GM12878 (cell line): ENCODE results near the gene IRF6. TPM values are rescaled to one million over a fixed set of nuclear protein-coding genes. Genes with fewer than 3 reads are reported as not detected.

Source experiments
- CHD2 ChIP-seq: IDR thresholded peaks from 2 replicates; pipeline ENCODE4 v1.6.1; 2011; ENCODE audit warnings: low read depth, low read length, improper control_type of control experiment, borderline replicate concordance
- polyA plus RNA-seq, 11 experiments: library from polyadenylated mRNA; depleted of rRNA in 4 of 11; unstranded in 6 of 11; stranded (reverse) in 5 of 11; fragments of >200 nt; fragmentation: Nextera tagmentation in 4 of 11; fragmentation: Illumina TruSeq in 1 of 11; extraction: Ambion mirVana in 4 of 11; extraction: Trizol in 1 of 11; gene quantifications; 1 replicate in 1 of 11; 2 replicates in 10 of 11; pipeline versions ENCODE4 v1.2.1 to v1.2.3, GENCODE V29; 2011 to 2016; ENCODE audit warnings: inconsistent platforms in 2 of 11, missing spikeins in 2 of 11, low read depth in 1 of 11
- total RNA-seq, 4 experiments: library from RNA; depleted of rRNA in 3 of 4; stranded (reverse); fragments of >200 nt in 3 of 4; fragmentation: Illumina TruSeq in 1 of 4; extraction: Trizol in 1 of 4; gene quantifications; 2 replicates each; pipeline versions ENCODE4 v1.2.1 to v1.2.3, GENCODE V29; 2013 to 2021
- TF ChIP-seq, protein P1 (sequence below): fragments of 450-650 bp; IDR thresholded peaks from 2 replicates; pipeline ENCODE4 v1.6.1; 2017; ENCODE audit warnings: mild to moderate bottlenecking, low read depth, inconsistent platforms; ENCODE audit not compliant: poor library complexity, severe bottlenecking
- TF ChIP-seq, protein P2 (sequence below): fragments of 450-650 bp; formaldehyde crosslinking; IDR thresholded peaks from 2 replicates; pipeline ENCODE4 v1.5.0; 2022; ENCODE audit warnings: mild to moderate bottlenecking, missing genetic modification characterization

IRF6 gene
- total and polyA plus RNA-seq, 10 of the 15 experiments (the other 5 are each of a cell fraction or from before 2014, with no cell fraction given): 0.04 to 0.50 (median 0.09) TPM; not detected in 1

DNA sequence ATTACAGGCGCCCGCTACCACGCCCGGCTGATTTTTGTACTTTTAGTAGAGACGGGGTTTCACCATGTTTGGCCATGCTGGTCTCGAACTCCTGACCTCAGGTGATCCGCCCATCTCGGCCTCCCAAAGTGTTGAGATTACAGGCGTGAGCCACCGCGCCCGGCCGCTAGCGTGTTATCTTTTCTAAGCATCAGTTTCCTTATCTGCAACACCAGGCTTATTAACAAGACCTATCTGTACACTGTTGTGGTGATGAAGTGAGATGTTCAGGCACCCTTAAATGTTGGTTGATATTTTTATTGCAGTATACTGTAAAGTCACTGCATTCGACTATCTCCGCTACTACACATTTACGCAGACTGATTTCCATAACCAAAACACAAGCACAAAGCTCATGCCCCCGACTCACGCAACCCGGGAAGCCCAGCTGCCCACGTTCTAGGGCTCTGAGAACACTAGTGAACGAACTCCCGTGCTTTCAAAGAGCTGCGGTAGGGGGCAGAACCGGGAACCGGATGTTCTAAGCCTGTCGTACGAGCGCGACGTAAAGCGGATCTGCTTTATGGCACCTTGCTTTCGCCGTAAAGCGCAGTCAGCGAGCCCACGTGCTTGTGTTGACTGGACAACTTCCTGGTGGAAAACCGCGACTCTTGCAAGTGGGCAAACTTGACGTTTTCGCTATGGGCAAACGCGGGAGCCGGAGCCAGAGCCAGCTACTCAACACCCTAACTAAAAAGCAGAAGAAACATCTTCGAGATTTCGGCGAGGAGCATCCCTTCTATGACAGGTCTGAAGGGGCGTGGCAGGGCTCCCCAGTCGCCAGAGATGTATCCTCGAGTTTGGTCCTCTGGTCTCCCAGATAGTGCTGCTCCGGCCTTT lies 21.7 kb upstream of the IRF6 start, which contains the start of gene UTP25 (continued):
- TF ChIP-seq, protein P1, sequence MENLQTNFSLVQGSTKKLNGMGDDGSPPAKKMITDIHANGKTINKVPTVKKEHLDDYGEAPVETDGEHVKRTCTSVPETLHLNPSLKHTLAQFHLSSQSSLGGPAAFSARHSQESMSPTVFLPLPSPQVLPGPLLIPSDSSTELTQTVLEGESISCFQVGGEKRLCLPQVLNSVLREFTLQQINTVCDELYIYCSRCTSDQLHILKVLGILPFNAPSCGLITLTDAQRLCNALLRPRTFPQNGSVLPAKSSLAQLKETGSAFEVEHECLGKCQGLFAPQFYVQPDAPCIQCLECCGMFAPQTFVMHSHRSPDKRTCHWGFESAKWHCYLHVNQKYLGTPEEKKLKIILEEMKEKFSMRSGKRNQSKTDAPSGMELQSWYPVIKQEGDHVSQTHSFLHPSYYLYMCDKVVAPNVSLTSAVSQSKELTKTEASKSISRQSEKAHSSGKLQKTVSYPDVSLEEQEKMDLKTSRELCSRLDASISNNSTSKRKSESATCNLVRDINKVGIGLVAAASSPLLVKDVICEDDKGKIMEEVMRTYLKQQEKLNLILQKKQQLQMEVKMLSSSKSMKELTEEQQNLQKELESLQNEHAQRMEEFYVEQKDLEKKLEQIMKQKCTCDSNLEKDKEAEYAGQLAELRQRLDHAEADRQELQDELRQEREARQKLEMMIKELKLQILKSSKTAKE: no peak
- no peak for TF ChIP-seq CHD2
- TF ChIP-seq, protein P2, sequence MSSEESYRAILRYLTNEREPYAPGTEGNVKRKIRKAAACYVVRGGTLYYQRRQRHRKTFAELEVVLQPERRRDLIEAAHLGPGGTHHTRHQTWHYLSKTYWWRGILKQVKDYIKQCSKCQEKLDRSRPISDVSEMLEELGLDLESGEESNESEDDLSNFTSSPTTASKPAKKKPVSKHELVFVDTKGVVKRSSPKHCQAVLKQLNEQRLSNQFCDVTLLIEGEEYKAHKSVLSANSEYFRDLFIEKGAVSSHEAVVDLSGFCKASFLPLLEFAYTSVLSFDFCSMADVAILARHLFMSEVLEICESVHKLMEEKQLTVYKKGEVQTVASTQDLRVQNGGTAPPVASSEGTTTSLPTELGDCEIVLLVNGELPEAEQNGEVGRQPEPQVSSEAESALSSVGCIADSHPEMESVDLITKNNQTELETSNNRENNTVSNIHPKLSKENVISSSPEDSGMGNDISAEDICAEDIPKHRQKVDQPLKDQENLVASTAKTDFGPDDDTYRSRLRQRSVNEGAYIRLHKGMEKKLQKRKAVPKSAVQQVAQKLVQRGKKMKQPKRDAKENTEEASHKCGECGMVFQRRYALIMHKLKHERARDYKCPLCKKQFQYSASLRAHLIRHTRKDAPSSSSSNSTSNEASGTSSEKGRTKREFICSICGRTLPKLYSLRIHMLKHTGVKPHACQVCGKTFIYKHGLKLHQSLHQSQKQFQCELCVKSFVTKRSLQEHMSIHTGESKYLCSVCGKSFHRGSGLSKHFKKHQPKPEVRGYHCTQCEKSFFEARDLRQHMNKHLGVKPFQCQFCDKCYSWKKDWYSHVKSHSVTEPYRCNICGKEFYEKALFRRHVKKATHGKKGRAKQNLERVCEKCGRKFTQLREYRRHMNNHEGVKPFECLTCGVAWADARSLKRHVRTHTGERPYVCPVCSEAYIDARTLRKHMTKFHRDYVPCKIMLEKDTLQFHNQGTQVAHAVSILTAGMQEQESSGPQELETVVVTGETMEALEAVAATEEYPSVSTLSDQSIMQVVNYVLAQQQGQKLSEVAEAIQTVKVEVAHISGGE (CRISPR knock-in tag): no peak
